Choroid plexus epithelial cell (primary cell): ENCODE data around the gene TMA7.
"Not testable (repeated sequence)": the region's sequence is repeated elsewhere in the genome, so short reads cannot be mapped to it uniquely, and the experiment has no call there.

Experiments
- DNase-seq: peaks from one replicate; pipeline ENCODE4 v3.0.0-alpha.2; 2010; ENCODE audit warnings: low read depth
- H3K4me3 ChIP-seq: 2 replicates; pipeline ENCODE4 v1.5.1; 2011; ENCODE audit warnings: low read depth, mild to moderate bottlenecking, control low read depth, low read length, moderate library complexity
- CTCF ChIP-seq: conservative IDR thresholded peaks from 2 replicates; pipeline ENCODE4 v1.5.1; 2011; ENCODE audit warnings: low read depth, mild to moderate bottlenecking, control low read depth, inconsistent platforms, low read length, moderate library complexity

Gene TMA7

GRCh38 chr3:48474619-48475018 lies 34.6 kb downstream of the TMA7 start:
- no peak overlapping the region for H3K4me3 ChIP-seq
- TF ChIP-seq CTCF, result no peak
- peak; percentile 18 for DNase-seq

- H3K4me3 ChIP-seq, result no peak overlapping the region
- no peak for DNase-seq
- no peak for TF ChIP-seq CTCF
These were observed 35.1 kb downstream of the TMA7 start for GRCh38 chr3:48475188-48475587.

- DNase-seq, result no peak
- H3K4me3 ChIP-seq, result no peak overlapping the region
- no peak for TF ChIP-seq CTCF
These were observed 36.5 kb downstream of the TMA7 start for GRCh38 chr3:48476426-48477053.

DNA sequence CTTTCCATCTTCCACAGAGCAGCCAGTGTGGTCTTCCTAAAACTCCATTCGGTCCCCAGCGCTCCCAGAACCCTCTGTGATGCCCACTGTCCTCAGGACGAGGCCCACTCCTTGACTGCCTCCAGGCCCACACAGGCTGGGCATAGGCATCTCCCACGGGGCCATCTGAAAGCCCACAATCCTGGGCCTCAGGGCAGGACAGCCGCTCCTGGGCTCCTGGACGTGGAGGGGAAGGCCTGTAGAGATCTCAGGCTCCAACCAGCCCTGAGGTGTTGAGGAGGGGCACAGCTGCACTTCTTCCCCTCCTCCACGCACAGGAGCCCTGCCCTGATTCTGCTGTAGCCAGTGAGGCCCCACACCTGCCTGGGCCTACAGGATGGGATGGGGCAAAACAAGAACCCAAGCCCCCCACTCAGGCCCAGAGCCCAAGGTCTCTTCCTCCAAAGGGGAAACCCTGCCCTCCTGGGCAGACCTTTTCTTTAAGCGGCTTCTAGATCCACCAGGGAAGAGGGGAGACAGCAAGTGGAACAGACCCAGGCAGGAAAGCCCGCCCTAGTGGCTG lies 38.0 kb downstream of the TMA7 start:
- H3K4me3 ChIP-seq, result no peak overlapping the region
- DNase-seq, result no peak
- TF ChIP-seq CTCF, result no peak

DNA sequence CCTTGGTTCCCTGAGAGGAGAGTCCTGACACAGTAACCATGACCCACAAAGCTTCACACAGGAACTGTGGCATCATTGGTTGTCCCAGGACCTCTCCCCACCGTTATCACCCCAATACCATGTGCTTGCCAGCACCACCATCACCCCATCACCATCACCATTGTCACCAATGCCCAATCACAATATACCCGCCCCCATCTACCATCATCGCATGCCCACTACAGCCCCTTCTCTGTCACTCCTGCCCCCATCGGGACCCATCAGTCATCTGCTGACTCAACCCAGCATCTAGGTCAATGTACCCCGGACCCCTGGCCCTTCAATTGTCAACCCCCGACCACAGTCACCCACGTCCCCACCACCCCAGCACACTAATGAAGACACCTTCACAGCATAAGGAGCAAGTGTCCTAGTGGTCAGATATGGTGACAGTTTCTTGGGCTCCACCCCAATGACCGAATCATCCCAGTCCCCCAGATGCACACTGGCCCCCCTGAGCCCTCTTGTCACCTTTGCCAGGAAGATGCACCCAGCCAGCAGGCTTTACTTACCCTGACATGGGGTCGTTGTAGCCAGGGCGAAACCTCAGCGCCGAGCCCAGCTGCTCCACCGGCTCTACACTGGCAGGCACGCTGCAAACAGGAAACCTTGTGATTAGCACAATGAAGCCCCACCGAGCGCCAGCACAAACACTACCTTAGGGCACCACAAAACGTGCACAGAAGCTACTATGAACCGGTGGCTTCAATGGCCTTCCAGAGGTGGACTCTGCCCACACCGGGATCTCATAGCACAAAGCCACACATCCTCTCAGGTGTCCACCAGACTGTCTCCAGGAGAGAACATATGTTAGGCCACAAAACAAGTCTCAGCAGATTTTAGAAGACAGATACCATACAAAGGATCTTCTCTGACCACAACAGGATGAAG lies 38.8 kb downstream of the TMA7 start:
- no peak overlapping the region for H3K4me3 ChIP-seq
- no peak for TF ChIP-seq CTCF
- no peak for DNase-seq

DNA sequence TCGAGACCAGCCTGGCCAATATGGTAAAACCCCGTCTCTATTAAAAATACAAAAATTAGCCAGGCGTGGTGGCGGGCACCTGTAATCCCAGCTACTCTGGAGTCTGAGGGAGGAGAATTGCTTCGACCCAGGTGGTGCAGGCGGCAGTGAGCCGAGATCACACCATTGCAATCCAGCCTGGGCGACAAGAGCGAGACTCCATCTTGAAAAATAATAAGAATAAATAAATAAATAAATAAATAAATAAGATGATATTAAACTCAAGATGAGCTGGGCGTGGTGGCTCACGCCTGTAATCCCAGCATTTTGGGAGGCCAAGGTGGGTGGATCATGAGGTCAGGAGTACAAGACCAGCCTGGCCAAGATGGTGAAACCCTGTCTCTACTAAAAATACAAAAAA lies 40.8 kb downstream of the TMA7 start:
- not testable (repeated sequence) for H3K4me3 ChIP-seq, DNase-seq

DNA sequence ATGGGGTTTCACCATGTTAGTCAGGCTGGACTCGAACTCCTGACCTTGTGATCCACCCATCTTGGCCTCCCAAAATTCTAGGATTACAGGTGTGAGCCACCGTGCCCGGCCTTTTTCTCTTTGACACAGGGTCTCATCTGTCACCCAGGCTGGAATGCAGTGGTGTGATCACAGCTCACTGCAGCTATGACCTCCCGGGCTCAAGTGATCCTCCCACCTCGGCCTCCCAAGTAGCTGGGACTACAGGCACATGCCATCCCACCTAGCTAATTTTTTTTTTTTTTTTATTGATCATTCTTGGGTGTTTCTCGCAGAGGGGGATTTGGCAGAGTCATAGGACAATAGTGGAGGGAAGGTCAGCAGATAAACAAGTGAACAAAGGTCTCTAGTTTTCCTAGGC lies 42.8 kb downstream of the TMA7 start:
- not testable (repeated sequence) for DNase-seq, H3K4me3 ChIP-seq

DNA sequence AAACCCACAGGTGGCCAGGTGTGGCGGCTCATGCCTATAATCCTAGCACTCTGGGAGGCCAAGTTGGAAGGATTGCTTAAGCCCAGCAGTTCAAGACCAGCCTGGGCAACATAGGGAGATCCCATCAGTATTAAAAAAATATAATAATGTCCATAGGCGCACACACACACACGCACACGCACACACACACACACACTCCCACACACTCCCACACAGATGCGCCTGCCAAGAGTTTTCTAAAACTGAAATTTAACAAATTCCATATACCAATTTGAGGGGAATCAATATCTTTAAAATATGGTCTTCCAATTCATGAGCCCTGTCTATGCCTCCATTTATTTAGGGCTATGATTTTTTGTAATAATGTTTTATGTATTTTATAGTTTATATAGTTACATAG lies 46.9 kb downstream of the TMA7 start:
- H3K4me3 ChIP-seq, result no peak overlapping the region
- no peak for DNase-seq

More for the DNA sequence above, 46.9 kb downstream of the TMA7 start:
- no peak for TF ChIP-seq CTCF
